Kidney (tissue), 14 donors: ENCODE data around the gene IRF5. TPM values are rescaled to one million over a fixed set of nuclear protein-coding genes. Genes with fewer than 3 reads are reported as not detected.

Experiments
- DNase-seq, 5 donors: peaks; one replicate each; pipeline ENCODE4 v3.0.0-alpha.2; 2013 to 2020
- FAIRE-seq: peaks from 2 replicates; lab custom pipeline; 2012; peaks lifted over from hg19 to GRCh38; lab: Jason Lieb, UNC
- H3K27ac ChIP-seq, 2 donors: one replicate each; pipeline ENCODE4 v1.7.0; 2013; ENCODE audit warnings: low read depth in 2 of 2, low read length in 2 of 2, inconsistent platforms in 1 of 2
- H3K27me3 ChIP-seq: one replicate; pipeline ENCODE4 v1.7.1; 2013; ENCODE audit warnings: low read length, inconsistent platforms; ENCODE audit not compliant: control insufficient read depth, insufficient read depth
- H3K36me3 ChIP-seq, 3 donors: one replicate each; pipeline versions ENCODE4 v1.7.0 to v1.7.1; 2013; ENCODE audit warnings: low read length in 3 of 3, control low read depth in 1 of 3, inconsistent platforms in 1 of 3; ENCODE audit not compliant: insufficient read depth in 3 of 3, control insufficient read depth in 2 of 3
- H3K4me1 ChIP-seq, 3 donors: one replicate each; pipeline versions ENCODE4 v1.7.0 to v1.7.1; 2013; ENCODE audit warnings: low read length in 3 of 3, inconsistent platforms in 1 of 3, low read depth in 1 of 3; ENCODE audit not compliant: control insufficient read depth in 2 of 3, insufficient read depth in 2 of 3
- H3K4me3 ChIP-seq, 3 donors: one replicate each; pipeline versions ENCODE4 v1.7.0 to v1.8.1; 2013; ENCODE audit warnings: low read length in 3 of 3, control low read depth in 1 of 3, inconsistent platforms in 1 of 3
- H3K9ac ChIP-seq, 3 donors: one replicate each; pipeline versions ENCODE4 v1.7.0 to v1.7.1; 2013; ENCODE audit warnings: low read length in 3 of 3, control low read depth in 1 of 3, inconsistent platforms in 1 of 3
- H3K9me3 ChIP-seq, 3 donors: one replicate each; pipeline versions ENCODE4 v1.7.0 to v1.7.1; 2013; ENCODE audit warnings: low read length in 3 of 3, control low read depth in 1 of 3, inconsistent platforms in 1 of 3; ENCODE audit not compliant: control insufficient read depth in 2 of 3, insufficient read depth in 1 of 3
- intact Hi-C: fragments of 100-400 bp; cut with DNase I; formaldehyde crosslinking; loops from one replicate; pipeline ENCODE4 v1.11.1; 2022
- polyA plus RNA-seq: library from polyadenylated mRNA; stranded (reverse); fragments of 350-450 nt; fragmentation: Illumina TruSeq; extraction: RNeasy Lipid Tissue Mini Kit (QIAGEN cat#74804); gene quantifications from one replicate; pipeline ENCODE4 v1.2.3, GENCODE V29; 2014; ENCODE audit warnings: low read depth, low replicate concordance; ENCODE audit not compliant: insufficient read depth
- total RNA-seq: library from RNA; stranded (reverse); fragmentation: NEBNext Ultra II Directional; extraction: Animal tissue kit (Norgen Biotek cat#: 25700); gene quantifications from one replicate; pipeline ENCODE4 v1.2.1, GENCODE V29; 2021
- TF ChIP-seq, protein P1 (sequence below): IDR thresholded peaks from 3 replicates; pipeline ENCODE4 v1.5.1; 2012; ENCODE audit warnings: mild to moderate bottlenecking, moderate library complexity, borderline replicate concordance; ENCODE audit not compliant: insufficient read depth; ENCODE audit errors: extremely low read depth
- donor health status: control.
- donor health status: control.
- donor health status: control.
- donor health status: control.
- donor health status: control.
- donor health status: DM: yes; HTN: yes; CAD: no.
- donor health status: Normal renal cell carcinoma (clear cell type).

IRF5 gene
- total and polyA plus RNA-seq, 2 donors from 2014 or later = 13.0 to 27.1 TPM

DNA sequence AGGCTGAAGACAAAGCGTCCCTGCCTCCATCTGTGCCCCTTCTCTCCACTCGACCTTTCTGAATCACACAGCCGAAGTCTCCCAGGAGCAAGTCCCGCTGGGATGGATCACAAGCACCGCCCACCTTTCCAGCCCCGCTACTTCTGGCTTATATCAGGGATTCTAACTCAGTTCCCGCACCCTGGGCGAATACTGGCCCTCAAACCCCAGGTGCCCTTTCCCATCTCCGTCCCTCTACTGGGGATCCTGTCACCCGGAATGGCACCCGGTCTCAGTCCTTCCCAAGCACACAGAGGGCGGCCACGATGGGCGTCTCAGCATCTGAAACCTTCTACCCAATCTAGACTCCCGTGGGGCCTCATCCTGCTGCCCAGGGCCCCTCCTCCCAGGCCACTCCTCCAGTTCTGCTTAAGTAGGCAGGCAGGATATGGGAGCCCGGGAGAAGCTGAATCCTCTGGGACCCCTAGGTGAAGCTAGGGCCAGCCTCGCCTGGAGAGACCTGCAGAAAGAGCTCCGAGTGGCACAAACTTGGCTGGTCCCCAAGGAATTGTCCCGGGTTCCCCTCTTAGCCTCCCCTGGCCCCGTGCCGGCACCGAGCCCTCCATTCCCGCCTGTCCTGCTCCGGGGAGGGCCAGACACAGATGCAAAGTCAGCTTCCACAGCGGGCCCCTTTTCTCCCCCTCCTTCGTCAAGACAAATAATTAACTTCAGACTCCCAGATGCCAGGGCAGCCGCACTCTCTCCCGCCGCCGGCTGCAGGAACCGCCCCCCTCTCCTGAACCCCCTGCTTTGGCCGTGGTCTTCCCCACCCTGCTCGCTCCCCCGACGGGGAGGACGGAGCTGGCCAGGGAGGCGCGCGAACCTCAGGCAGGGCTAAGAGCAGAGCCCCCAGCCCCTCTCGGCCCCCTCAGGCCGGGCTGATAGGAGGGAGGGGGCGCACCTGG lies 27.8 kb upstream of the IRF5 start:
- intact Hi-C loops = no loop called here
- H3K4me3 ChIP-seq = peak overlapping the region; percentile 44 to 56 (median 49)
- no peaks in the 10 kb centered on the region for H3K27me3 ChIP-seq
- DNase-seq = peak; percentile 84 to 93 (median 87)
- TF ChIP-seq, protein P1, sequence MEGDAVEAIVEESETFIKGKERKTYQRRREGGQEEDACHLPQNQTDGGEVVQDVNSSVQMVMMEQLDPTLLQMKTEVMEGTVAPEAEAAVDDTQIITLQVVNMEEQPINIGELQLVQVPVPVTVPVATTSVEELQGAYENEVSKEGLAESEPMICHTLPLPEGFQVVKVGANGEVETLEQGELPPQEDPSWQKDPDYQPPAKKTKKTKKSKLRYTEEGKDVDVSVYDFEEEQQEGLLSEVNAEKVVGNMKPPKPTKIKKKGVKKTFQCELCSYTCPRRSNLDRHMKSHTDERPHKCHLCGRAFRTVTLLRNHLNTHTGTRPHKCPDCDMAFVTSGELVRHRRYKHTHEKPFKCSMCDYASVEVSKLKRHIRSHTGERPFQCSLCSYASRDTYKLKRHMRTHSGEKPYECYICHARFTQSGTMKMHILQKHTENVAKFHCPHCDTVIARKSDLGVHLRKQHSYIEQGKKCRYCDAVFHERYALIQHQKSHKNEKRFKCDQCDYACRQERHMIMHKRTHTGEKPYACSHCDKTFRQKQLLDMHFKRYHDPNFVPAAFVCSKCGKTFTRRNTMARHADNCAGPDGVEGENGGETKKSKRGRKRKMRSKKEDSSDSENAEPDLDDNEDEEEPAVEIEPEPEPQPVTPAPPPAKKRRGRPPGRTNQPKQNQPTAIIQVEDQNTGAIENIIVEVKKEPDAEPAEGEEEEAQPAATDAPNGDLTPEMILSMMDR = no peak
- H3K36me3 ChIP-seq = peaks cover 0 to 4% (median 0%) of the 10 kb centered on the region in 3 donors
- no peaks in the 10 kb centered on the region for H3K9me3 ChIP-seq
- H3K9ac ChIP-seq = peak overlapping the region; percentile 23 to 29 (median 29)
- H3K27ac ChIP-seq = peak overlapping the region; percentile 85 to 86
- peaks cover 0 to 15% (median 5%) of the 10 kb centered on the region in 3 donors for H3K4me1 ChIP-seq
- FAIRE-seq = no peak

DNA sequence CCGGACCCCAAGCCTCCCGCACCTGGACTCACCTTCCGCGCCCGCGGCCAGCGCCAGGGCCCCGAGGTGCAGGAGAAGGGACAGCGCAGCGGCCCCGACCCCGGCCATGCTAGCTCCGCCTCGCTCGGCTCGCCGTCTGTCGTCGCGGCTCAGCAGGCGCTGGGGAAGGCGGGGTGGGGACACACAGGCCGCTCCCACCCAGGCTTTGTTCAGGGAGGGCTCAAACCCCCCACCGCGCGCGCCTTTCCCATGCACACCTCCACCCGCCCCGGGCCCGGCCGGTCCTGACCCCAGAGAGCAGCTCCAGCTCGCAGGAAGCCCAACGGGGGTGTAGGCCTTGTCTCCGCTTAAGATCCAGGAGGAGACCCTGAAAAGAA lies 27.2 kb upstream of the IRF5 start, which contains the start of gene KCP:
TSS of gene KCP (minus strand) at position 141 of the 377 bp plus-strand sequence. CDS start at position 108, 33 bp downstream.
- DNase-seq = peak; percentile 72 to 90 (median 82)
- FAIRE-seq = no peak
- TF ChIP-seq, protein P1 = no peak
- H3K36me3 ChIP-seq = peaks cover 0 to 4% (median 0%) of the 10 kb centered on the region in 3 donors
- no peaks in the 10 kb centered on the region for H3K9me3 ChIP-seq
- H3K27me3 ChIP-seq = no peaks in the 10 kb centered on the region
- intact Hi-C loops = no loop called here
- peak within 1 kb of the TSS; percentile 44 to 56 (median 49) for H3K4me3 ChIP-seq
- peak within 1 kb of the TSS; percentile 85 to 86 for H3K27ac ChIP-seq
- peaks cover 0 to 15% (median 5%) of the 10 kb centered on the region in 3 donors for H3K4me1 ChIP-seq
- H3K9ac ChIP-seq = peak within 1 kb of the TSS; percentile 23 to 29 (median 29)

DNA sequence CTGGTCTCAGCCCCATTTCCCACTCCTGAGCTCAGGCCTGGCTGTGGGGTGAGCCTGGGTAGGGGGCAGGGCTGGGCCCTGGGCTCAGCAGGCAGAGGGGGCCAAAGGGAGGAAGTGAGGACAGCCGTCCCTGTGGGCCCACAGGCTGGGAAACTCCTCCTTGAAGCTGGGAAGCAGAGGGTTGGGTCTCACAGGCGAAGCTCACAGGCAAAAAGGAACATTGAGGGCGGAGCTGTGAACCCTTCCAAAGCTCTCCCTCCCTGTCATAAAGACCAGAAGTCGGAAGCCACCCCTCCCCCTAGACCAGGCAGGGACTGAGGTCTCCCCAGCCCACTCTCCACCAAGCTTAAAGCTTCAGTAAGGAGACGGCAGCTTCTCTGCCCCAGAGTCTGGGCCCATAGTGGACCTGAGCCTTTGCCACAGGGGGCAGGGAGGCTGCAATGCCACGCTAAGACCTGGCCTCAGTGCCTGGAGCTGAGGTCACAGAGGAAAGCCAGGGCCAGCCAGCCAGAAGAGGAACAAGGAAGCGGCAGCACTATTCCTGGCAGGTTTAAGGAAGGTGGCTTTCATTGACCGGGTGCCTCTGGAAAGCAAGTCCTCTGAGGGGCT lies 26.2 kb upstream of the IRF5 start:
- peak overlapping the region in 1 of 3 donors; percentile 12 for H3K9ac ChIP-seq
- TF ChIP-seq, protein P1 = no peak
- H3K4me1 ChIP-seq = peaks cover 0 to 15% (median 5%) of the 10 kb centered on the region in 3 donors
- H3K9me3 ChIP-seq = no peaks in the 10 kb centered on the region
- DNase-seq (peak in 4 of 5 donors; percentile 73 to 91 (median 82)), FAIRE-seq (no peak)
- no peaks in the 10 kb centered on the region for H3K27me3 ChIP-seq
- intact Hi-C loops = no loop called here
- H3K36me3 ChIP-seq = peaks cover 0 to 4% (median 0%) of the 10 kb centered on the region in 3 donors
- H3K27ac ChIP-seq = peak overlapping the region; percentile 76 to 78
- H3K4me3 ChIP-seq = no peak overlapping the region
